H1 (cell line): ENCODE results near the gene NXPH4. TPM values are rescaled to one million over a fixed set of nuclear protein-coding genes. Genes with fewer than 3 reads are reported as not detected.

Experiments used
- CTCF ChIA-PET: fragments of 300-600 bp; sonication (Branson Sonifier 250); formaldehyde crosslinking; loops from one replicate; lab custom pipeline; 2021; ENCODE audit not compliant: partially characterized antibody; lab: Charles Lee
- POLR2A ChIA-PET: fragments of 300-600 bp; sonication (Branson Sonifier 250); formaldehyde crosslinking; loops from one replicate; lab custom pipeline; 2021; ENCODE audit warnings: inconsistent platforms; ENCODE audit not compliant: partially characterized antibody; lab: Charles Lee
- DNase-seq, 2 experiments: peaks; one replicate each; pipeline versions ENCODE4 v3.0.0 to v3.0.0-alpha.2; 2010 to 2022; ENCODE audit warnings: low spot score in 2 of 2, low read depth in 1 of 2, mixed read lengths in 1 of 2
- FAIRE-seq: peaks from 2 replicates; lab custom pipeline; 2011; peaks lifted over from hg19 to GRCh38; lab: Jason Lieb, UNC
- H2AFZ ChIP-seq: 2 replicates; pipeline ENCODE4 v1.8.1; 2012; ENCODE audit warnings: low read length, inconsistent platforms
- H2AK5ac ChIP-seq: 2 replicates; pipeline ENCODE4 v1.6.1; 2013; ENCODE audit warnings: low read depth, low read length
- H2BK120ac ChIP-seq: replicated peaks from 2 replicates; pipeline ENCODE3; 2013; ENCODE audit warnings: low read depth, low read length, inconsistent platforms
- H2BK12ac ChIP-seq: 2 replicates; pipeline ENCODE4 v1.6.1; 2013; ENCODE audit warnings: low read depth, low read length
- H2BK15ac ChIP-seq: 2 replicates; pipeline ENCODE4 v1.6.1; 2013; ENCODE audit warnings: low read length
- H2BK20ac ChIP-seq: 2 replicates; pipeline ENCODE4 v1.6.1; 2013; ENCODE audit warnings: low read length
- H2BK5ac ChIP-seq: 2 replicates; pipeline ENCODE4 v1.6.1; 2013; ENCODE audit warnings: low read depth, low read length
- H3K14ac ChIP-seq: 2 replicates; pipeline ENCODE4 v1.6.1; 2013; ENCODE audit warnings: inconsistent platforms; ENCODE audit not compliant: insufficient read length
- H3K18ac ChIP-seq: 2 replicates; pipeline ENCODE4 v1.6.1; 2013; ENCODE audit warnings: low read length; ENCODE audit errors: extremely low read depth
- H3K23ac ChIP-seq: 2 replicates; pipeline ENCODE4 v1.6.1; 2013; ENCODE audit warnings: inconsistent platforms; ENCODE audit not compliant: insufficient read length
- H3K23me2 ChIP-seq: 2 replicates; pipeline ENCODE4 v1.6.1; 2013; ENCODE audit warnings: low read depth, low read length
- H3K27ac ChIP-seq: 2 replicates; pipeline ENCODE4 v1.6.1; 2011; ENCODE audit warnings: low read depth, low read length, inconsistent platforms
- H3K27me3 ChIP-seq, 4 experiments: replicated peaks in 1 of 4; 1 replicate in 1 of 4; 2 replicates in 3 of 4; pipeline versions ENCODE4 v1.6.1 to v1.8.1; 2011 to 2013; ENCODE audit warnings: low read length in 3 of 4, mild to moderate bottlenecking in 3 of 4, inconsistent platforms in 2 of 4, mixed read lengths in 2 of 4, moderate library complexity in 1 of 4; ENCODE audit not compliant: control insufficient read depth in 3 of 4, insufficient read depth in 3 of 4; ENCODE audit errors: extremely low read depth in 1 of 4
- H3K36me3 ChIP-seq, 4 experiments: 2 replicates each; pipeline versions ENCODE4 v1.6.1 to v1.8.1; 2011 to 2013; ENCODE audit warnings: mild to moderate bottlenecking in 4 of 4, low read length in 3 of 4, moderate library complexity in 2 of 4, control low read depth in 1 of 4, inconsistent platforms in 1 of 4; ENCODE audit not compliant: insufficient read depth in 4 of 4, control insufficient read depth in 2 of 4
- H3K4ac ChIP-seq: replicated peaks from 2 replicates; pipeline ENCODE3; 2013; ENCODE audit warnings: low read length, low read depth, mixed read lengths, inconsistent platforms; ENCODE audit not compliant: insufficient read length
- H3K4me1 ChIP-seq, 4 experiments: replicated peaks in 1 of 4; 1 replicate in 1 of 4; 2 replicates in 3 of 4; pipeline versions ENCODE4 v1.6.1 to v1.8.1; 2011 to 2013; ENCODE audit warnings: low read length in 3 of 4, inconsistent platforms in 2 of 4, mixed read lengths in 1 of 4; ENCODE audit not compliant: insufficient read depth in 4 of 4, control insufficient read depth in 3 of 4
- H3K4me2 ChIP-seq, 2 experiments: 2 replicates each; pipeline versions ENCODE4 v1.6.1 to v1.8.1; 2011 to 2013; ENCODE audit warnings: low read depth in 2 of 2, low read length in 2 of 2, control low read depth in 1 of 2, inconsistent platforms in 1 of 2, mild to moderate bottlenecking in 1 of 2; ENCODE audit not compliant: insufficient read depth in 1 of 2
- H3K4me3 ChIP-seq, 4 experiments: fragments of 200-600, 300-600 bp in 1 of 4; sonication (generic), shearing (Covaris generic), sonication (Bioruptor Twin) in 1 of 4; 2 replicates each; pipeline versions ENCODE4 v1.5.1 to v1.8.1; 2011 to 2016; ENCODE audit warnings: low read length in 4 of 4, low read depth in 3 of 4, control low read depth in 2 of 4, inconsistent platforms in 2 of 4, mild to moderate bottlenecking in 2 of 4, mixed read lengths in 1 of 4, moderate library complexity in 1 of 4; ENCODE audit not compliant: insufficient read depth in 2 of 4; ENCODE audit errors: extremely low read depth in 1 of 4
- H3K56ac ChIP-seq: replicated peaks from 2 replicates; pipeline ENCODE3; 2013; ENCODE audit warnings: low read depth, mild to moderate bottlenecking, mixed read lengths, low read length, inconsistent platforms; ENCODE audit not compliant: insufficient read length
- H3K79me1 ChIP-seq: 2 replicates; pipeline ENCODE4 v1.6.1; 2013; ENCODE audit warnings: low read depth, low read length, control low read depth
- H3K79me2 ChIP-seq, 2 experiments: 2 replicates each; pipeline versions ENCODE4 v1.6.1 to v1.8.1; 2012 to 2013; ENCODE audit warnings: low read length in 2 of 2, mild to moderate bottlenecking in 2 of 2, inconsistent platforms in 1 of 2; ENCODE audit not compliant: insufficient read depth in 2 of 2, control insufficient read depth in 1 of 2
- H3K9ac ChIP-seq, 4 experiments: replicated peaks in 1 of 4; 1 replicate in 1 of 4; 2 replicates in 3 of 4; pipeline versions ENCODE4 v1.6.1 to v1.8.1; 2011 to 2013; ENCODE audit warnings: low read depth in 3 of 4, low read length in 3 of 4, control low read depth in 2 of 4, mild to moderate bottlenecking in 2 of 4, moderate library complexity in 2 of 4, inconsistent platforms in 1 of 4; ENCODE audit errors: extremely low read depth in 1 of 4
- H3K9me3 ChIP-seq, 2 experiments: 2 replicates each; pipeline versions ENCODE4 v1.6.1 to v1.8.1; 2012 to 2013; ENCODE audit warnings: mild to moderate bottlenecking in 2 of 2, moderate library complexity in 2 of 2, control low read depth in 1 of 2, inconsistent platforms in 1 of 2, low read depth in 1 of 2, low read length in 1 of 2, mixed read lengths in 1 of 2; ENCODE audit not compliant: insufficient read depth in 2 of 2
- H4K20me1 ChIP-seq, 2 experiments: replicated peaks in 1 of 2; 2 replicates each; pipeline versions ENCODE3 to v1.8.1; 2011 to 2013; ENCODE audit warnings: inconsistent platforms in 2 of 2, low read length in 2 of 2, mild to moderate bottlenecking in 1 of 2; ENCODE audit not compliant: insufficient read depth in 2 of 2, control insufficient read depth in 1 of 2
- H4K5ac ChIP-seq: 2 replicates; pipeline ENCODE4 v1.6.1; 2013; ENCODE audit warnings: low read length, low read depth, mixed read lengths, inconsistent platforms; ENCODE audit not compliant: insufficient read length
- H4K8ac ChIP-seq: 2 replicates; pipeline ENCODE4 v1.8.0; 2013; ENCODE audit warnings: mild to moderate bottlenecking, moderate library complexity, low read length, inconsistent platforms; ENCODE audit not compliant: insufficient read depth; ENCODE audit errors: extremely low read depth
- H4K91ac ChIP-seq: replicated peaks from 2 replicates; pipeline ENCODE3; 2013; ENCODE audit warnings: low read length, mixed read lengths, inconsistent platforms; ENCODE audit not compliant: insufficient read length
- ASH2L ChIP-seq: fragments of 200-600, 300-600 bp; sonication (generic); IDR thresholded peaks from one replicate; pipeline ENCODE4 v1.7.1; 2017; ENCODE audit warnings: low read length
- MAFK ChIP-seq: IDR thresholded peaks from 2 replicates; pipeline ENCODE4 v1.6.1; 2012; ENCODE audit warnings: low read depth, mild to moderate bottlenecking, improper control_type of control experiment, low read length
- POLR2A ChIP-seq, 2 experiments: IDR thresholded peaks; 1 replicate in 1 of 2; 2 replicates in 1 of 2; pipeline ENCODE4 v1.6.1; 2011; ENCODE audit warnings: low read depth in 2 of 2, low read length in 2 of 2, mild to moderate bottlenecking in 2 of 2; ENCODE audit errors: control extremely low read depth in 1 of 2
- YY1 ChIP-seq: IDR thresholded peaks from 2 replicates; pipeline ENCODE4 v1.6.1; 2011; ENCODE audit warnings: low read depth, mild to moderate bottlenecking, low read length
- WGBS, 2 experiments: shearing (Covaris generic) in 1 of 2; methylation state at CpG; one replicate each; pipeline versions ENCODE4 v1.1.6 to v1.1.7; 2013 to 2015; ENCODE audit warnings: low lambda C conversion rate in 2 of 2, mixed read lengths in 2 of 2, inconsistent platforms in 1 of 2, low coverage in 1 of 2, missing lambda C conversion rate in 1 of 2; ENCODE audit not compliant: insufficient replicate concordance in 2 of 2, insufficient coverage in 1 of 2, insufficient read length in 1 of 2; ENCODE audit errors: extremely low coverage in 1 of 2, missing lambda C conversion rate in 1 of 2; 5-methylcytosine and 5-hydroxymethylcytosine counted together
- polyA plus RNA-seq, 7 experiments: library from polyadenylated mRNA; depleted of rRNA in 3 of 7; stranded (reverse) in 5 of 7; unstranded in 2 of 7; fragments of >200 nt in 5 of 7; fragments of 200-250 nt in 2 of 7; gene quantifications; 1 replicate in 5 of 7; 2 replicates in 1 of 7; 4 replicates in 1 of 7; pipeline versions ENCODE4 v1.2.1 to v1.2.3, GENCODE V29; 2011 to 2013; ENCODE audit warnings: missing spikeins in 2 of 7, mixed read lengths in 2 of 7
- total RNA-seq: library from RNA; stranded (reverse); fragmentation: NEBNext Ultra II Directional; extraction: Animal tissue kit (Norgen Biotek cat#: 25700); gene quantifications from 2 replicates; pipeline ENCODE4 v1.2.1, GENCODE V29; 2021

The NXPH4 gene
- total and polyA plus RNA-seq, 2 of the 8 experiments (the other 6 are each of a cell fraction or from before 2014, with no cell fraction given): 0.92 to 1.7 TPM

- Histone ChIP-seq H3K9ac (no peak overlapping the region), H2BK15ac (no peak overlapping the region), H3K27ac (no peak overlapping the region), H2BK5ac (no peak overlapping the region), H3K4me2 (no peak overlapping the region), H2BK120ac (no peak overlapping the region), H3K4me3 (no peak overlapping the region), H3K56ac (no peak overlapping the region), H3K79me1 (no peaks in the 10 kb centered on the region), H3K4ac (no peak overlapping the region), H3K4me1 (peaks cover 9 to 26% (median 17%) of the 10 kb centered on the region in 4 experiments), H4K91ac (no peak overlapping the region), H2BK12ac (no peak overlapping the region), H2AK5ac (no peak overlapping the region; the same call in 1 of the 2 replicates), H3K23me2 (peaks cover 3% of the 10 kb centered on the region; the same call in 1 of the 2 replicates), H3K27me3 (peaks cover 21 to 33% (median 30%) of the 10 kb centered on the region in 4 experiments), H2BK20ac (no peak overlapping the region), H3K14ac (no peak overlapping the region), H3K18ac (no peak overlapping the region), H4K8ac (peak overlapping the region; percentile 9; the same call in 1 of the 2 replicates), H3K9me3 (no peaks in the 10 kb centered on the region), H2AFZ (no peak overlapping the region), H3K79me2 (no peaks in the 10 kb centered on the region), H4K5ac (no peak overlapping the region), H3K36me3 (peaks cover 5 to 39% (median 25%) of the 10 kb centered on the region in 4 experiments; a peak in 7 of 8 replicates), H4K20me1 (peaks cover 2 to 11% of the 10 kb centered on the region in 2 experiments), H3K23ac (no peak overlapping the region)
- CTCF ChIA-PET: interaction anchor here (0.6 to 10.1 kb wide), 14 partner anchors 10 to 251 kb away, joined by 3 to 726 read pairs (median 5); partner anchors contain the start of genes SHMT2 and STAC3
- no peak for FAIRE-seq
- WGBS, 2 experiments: 90% methylated on average over 27 of the region's 27 CpGs; no CpG with 5 or more reads in 1 of the 2 experiments
- POLR2A ChIA-PET: interaction anchor here (1.2 to 8.8 kb wide), 6 partner anchors 10 to 35 kb away, joined by 3 to 686 read pairs (median 18); partner anchors contain the start of gene SHMT2
- no peak for DNase-seq
- TF ChIP-seq ASH2L (no peak), POLR2A (IDR thresholded peaks at IDR 0.05; ENCODE audit: control extremely low read depth in 1 of 2, low read depth in 2 of 2, low read length in 2 of 2) (no peak), MAFK (no peak), YY1 (no peak)
These were observed 4.5 kb upstream of the NXPH4 start for GRCh38 chr12:57211791-57212700.
